GM12891 (cell line): ENCODE measurements around the gene FOXK2.

Experiments used
- POLR2A ChIP-seq: IDR thresholded peaks from 2 replicates; pipeline ENCODE4 v1.6.1; 2011; ENCODE audit warnings: low read depth, low read length, control low read depth
- POLR2AphosphoS5 ChIP-seq: IDR thresholded peaks from 2 replicates; pipeline ENCODE4 v1.6.1; 2011; ENCODE audit warnings: low read depth, low read length, control low read depth
- TAF1 ChIP-seq: IDR thresholded peaks from 2 replicates; pipeline ENCODE4 v1.6.1; 2011; ENCODE audit warnings: low read depth, low read length, control low read depth

DNA sequence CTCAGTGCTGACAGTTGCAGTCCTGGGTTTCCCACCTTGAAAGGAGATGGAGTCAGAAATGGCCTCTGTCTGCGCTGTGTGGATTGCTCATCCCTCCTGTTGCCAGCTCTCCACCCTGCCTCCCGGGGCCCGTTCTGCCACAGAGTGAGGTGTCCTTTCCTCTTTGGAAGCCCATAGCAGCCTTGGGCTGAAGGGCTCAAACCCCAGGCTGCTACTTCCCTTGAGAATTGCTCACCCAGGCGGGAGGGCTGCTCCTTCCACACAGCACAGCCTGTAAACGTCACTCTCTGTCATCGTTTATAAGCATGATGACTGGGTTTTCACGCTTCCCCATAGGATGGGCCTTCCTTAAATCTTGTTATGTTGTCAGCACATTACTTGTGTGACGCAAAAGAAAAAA lies 62.7 kb downstream of the FOXK2 start:
- TF ChIP-seq POLR2A = no peak
- no peak for TF ChIP-seq POLR2AphosphoS5
- TF ChIP-seq TAF1 = no peak
